RPMI7951 (cell line): ENCODE results near the gene NANP. TPM values are rescaled to one million over a fixed set of nuclear protein-coding genes. Genes with fewer than 3 reads are reported as not detected.

Experiments used
- DNase-seq: peaks from one replicate; pipeline ENCODE4 v3.0.0-alpha.2; 2012; ENCODE audit warnings: low read depth
- total RNA-seq: library from RNA; depleted of rRNA; stranded (reverse); fragments of >200 nt; shearing (Covaris generic); gene quantifications from 2 replicates; pipeline ENCODE4 v1.2.3, GENCODE V29; 2014; rRNA removed

The NANP gene
- total RNA-seq, 1 experiment from 2014 or later = 13.9 TPM

- no peak for DNase-seq
These were observed 52.0 kb downstream of the NANP start for GRCh38 chr20:25571817-25572216.

- DNase-seq = no peak
These were observed 52.6 kb downstream of the NANP start for GRCh38 chr20:25571240-25571639.

GRCh38 chr20:25570148-25570530 is 53.7 kb downstream of the NANP start:
- no peak for DNase-seq

- no peak for DNase-seq
These were observed 56.5 kb downstream of the NANP start for GRCh38 chr20:25567286-25567685.

- no peak for DNase-seq
These were observed 57.0 kb downstream of the NANP start for GRCh38 chr20:25566821-25567220.

GRCh38 chr20:25565578-25566157 is 58.1 kb downstream of the NANP start:
- DNase-seq = no peak

GRCh38 chr20:25563876-25564275 is 59.9 kb downstream of the NANP start:
- DNase-seq = no peak

GRCh38 chr20:25563362-25563761 is 60.5 kb downstream of the NANP start:
- DNase-seq = no peak

Other genes with a start within 250 kb of the NANP start
- gene ABHD12, start 233.2 kb downstream of the NANP start, total RNA-seq = 65.9 and 78.9 TPM in 2 replicates
- gene GINS1, start 216.3 kb downstream of the NANP start, total RNA-seq = 31.0 and 42.7 TPM in 2 replicates
- 6.2 and 6.4 TPM in 2 replicates for gene NINL, start 38.5 kb downstream of the NANP start, total RNA-seq
- 10.7 and 12.3 TPM in 2 replicates for gene ZNF337, start 72.8 kb upstream of the NANP start, total RNA-seq